H1 (cell line): ENCODE data around the gene IL1RAPL1.

ENCODE experiments used
- SIX5 ChIP-seq: IDR thresholded peaks from 2 replicates; pipeline ENCODE4 v1.6.1; 2011; ENCODE audit warnings: mild to moderate bottlenecking, low read depth, low read length
- TF ChIP-seq, protein P1 (sequence below), 3 experiments: IDR thresholded peaks; 1 replicate in 2 of 3; 2 replicates in 1 of 3; pipeline versions ENCODE4 v1.5.1 to v1.6.1; 2011; ENCODE audit warnings: low read length in 3 of 3, mild to moderate bottlenecking in 3 of 3, inconsistent platforms in 2 of 3, low read depth in 1 of 3, moderate library complexity in 1 of 3; ENCODE audit not compliant: insufficient read depth in 1 of 3; ENCODE audit errors: control extremely low read depth in 1 of 3

DNA sequence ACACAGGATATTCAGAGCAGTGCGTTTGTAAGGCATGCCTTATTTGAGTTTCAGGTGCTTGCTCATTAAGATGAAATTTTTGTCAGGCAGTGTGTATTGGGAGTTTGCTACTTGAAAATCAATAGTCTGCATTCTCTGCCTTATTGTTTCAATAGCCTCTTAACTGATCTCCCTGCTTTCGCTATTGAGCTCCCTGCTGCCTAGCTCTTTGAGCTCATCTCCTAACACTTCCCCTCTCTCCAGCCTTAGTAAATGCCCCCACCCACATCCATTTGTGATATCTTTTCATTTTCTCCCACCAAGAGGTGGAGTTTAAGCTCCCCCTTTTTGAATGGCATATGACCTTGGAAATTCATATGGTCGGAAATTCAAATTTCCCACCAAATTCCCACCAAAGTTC lies 256.6 kb downstream of the IL1RAPL1 start:
- TF ChIP-seq, protein P1, sequence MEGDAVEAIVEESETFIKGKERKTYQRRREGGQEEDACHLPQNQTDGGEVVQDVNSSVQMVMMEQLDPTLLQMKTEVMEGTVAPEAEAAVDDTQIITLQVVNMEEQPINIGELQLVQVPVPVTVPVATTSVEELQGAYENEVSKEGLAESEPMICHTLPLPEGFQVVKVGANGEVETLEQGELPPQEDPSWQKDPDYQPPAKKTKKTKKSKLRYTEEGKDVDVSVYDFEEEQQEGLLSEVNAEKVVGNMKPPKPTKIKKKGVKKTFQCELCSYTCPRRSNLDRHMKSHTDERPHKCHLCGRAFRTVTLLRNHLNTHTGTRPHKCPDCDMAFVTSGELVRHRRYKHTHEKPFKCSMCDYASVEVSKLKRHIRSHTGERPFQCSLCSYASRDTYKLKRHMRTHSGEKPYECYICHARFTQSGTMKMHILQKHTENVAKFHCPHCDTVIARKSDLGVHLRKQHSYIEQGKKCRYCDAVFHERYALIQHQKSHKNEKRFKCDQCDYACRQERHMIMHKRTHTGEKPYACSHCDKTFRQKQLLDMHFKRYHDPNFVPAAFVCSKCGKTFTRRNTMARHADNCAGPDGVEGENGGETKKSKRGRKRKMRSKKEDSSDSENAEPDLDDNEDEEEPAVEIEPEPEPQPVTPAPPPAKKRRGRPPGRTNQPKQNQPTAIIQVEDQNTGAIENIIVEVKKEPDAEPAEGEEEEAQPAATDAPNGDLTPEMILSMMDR (IDR thresholded peaks at IDR 0.05; ENCODE audit: control extremely low read depth in 1 of 3, insufficient read depth in 1 of 3, low read depth in 1 of 3, low read length in 3 of 3): no peak
- TF ChIP-seq SIX5: no peak
